Lower leg skin (tissue), 3 donors: ENCODE data around the gene CCDC28A.

Experiments
- POLR2A ChIP-seq, 2 donors: fragments of 450-650 bp; IDR thresholded peaks; one replicate each; pipeline ENCODE4 v1.6.1; 2016 to 2017; ENCODE audit warnings: antibody characterized with exemption in 2 of 2, mild to moderate bottlenecking in 1 of 2, moderate library complexity in 1 of 2
- TF ChIP-seq, protein P1 (sequence below), 3 donors: fragments of 450-650 bp; IDR thresholded peaks; one replicate each; pipeline ENCODE4 v1.5.1; 2016; ENCODE audit warnings: antibody characterized with exemption in 3 of 3, mild to moderate bottlenecking in 3 of 3, moderate library complexity in 2 of 3

DNA sequence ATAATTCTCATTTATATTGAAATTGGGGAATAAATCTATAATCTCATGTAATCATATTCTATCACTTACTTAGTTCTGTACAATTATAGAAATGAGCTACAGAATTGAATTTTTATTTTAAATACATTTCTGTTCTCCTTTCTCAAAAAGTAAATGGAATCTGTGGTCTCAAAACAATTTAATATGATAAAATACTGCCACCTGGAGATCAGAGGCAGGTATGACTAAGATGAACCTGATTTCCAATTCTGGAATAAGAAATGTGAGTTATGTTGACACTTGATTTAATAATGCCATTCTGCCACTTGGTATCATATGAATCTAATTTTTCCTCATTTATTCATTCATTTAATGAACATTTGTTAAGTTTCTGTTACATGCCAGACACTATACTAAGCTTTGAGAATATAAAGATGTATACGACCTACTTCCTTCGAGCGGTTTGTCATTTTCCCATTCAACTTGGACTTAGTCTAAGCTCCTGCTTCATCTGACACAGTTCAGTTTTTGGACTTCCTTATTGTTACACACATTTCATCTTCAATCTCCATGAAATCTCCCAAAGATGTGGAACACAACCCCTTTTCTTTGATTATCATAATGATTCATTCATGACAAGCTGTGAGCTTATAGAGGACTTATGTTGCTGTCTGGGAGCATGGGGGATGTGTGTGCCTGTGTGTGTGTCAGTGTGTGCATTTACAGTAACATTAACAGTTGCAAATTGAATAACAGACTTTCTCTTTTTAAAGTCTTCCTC lies 7.5 kb upstream of the CCDC28A start:
- TF ChIP-seq POLR2A (IDR thresholded peaks at IDR 0.05): no peak
- TF ChIP-seq, protein P1, sequence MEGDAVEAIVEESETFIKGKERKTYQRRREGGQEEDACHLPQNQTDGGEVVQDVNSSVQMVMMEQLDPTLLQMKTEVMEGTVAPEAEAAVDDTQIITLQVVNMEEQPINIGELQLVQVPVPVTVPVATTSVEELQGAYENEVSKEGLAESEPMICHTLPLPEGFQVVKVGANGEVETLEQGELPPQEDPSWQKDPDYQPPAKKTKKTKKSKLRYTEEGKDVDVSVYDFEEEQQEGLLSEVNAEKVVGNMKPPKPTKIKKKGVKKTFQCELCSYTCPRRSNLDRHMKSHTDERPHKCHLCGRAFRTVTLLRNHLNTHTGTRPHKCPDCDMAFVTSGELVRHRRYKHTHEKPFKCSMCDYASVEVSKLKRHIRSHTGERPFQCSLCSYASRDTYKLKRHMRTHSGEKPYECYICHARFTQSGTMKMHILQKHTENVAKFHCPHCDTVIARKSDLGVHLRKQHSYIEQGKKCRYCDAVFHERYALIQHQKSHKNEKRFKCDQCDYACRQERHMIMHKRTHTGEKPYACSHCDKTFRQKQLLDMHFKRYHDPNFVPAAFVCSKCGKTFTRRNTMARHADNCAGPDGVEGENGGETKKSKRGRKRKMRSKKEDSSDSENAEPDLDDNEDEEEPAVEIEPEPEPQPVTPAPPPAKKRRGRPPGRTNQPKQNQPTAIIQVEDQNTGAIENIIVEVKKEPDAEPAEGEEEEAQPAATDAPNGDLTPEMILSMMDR (IDR thresholded peaks at IDR 0.05): no peak
